ENCODE results near the gene CASP10. TPM values are rescaled to one million over a fixed set of nuclear protein-coding genes. Genes with fewer than 3 reads are reported as not detected.

Gene CASP10
- polyA plus RNA-seq, 1 of the 3 experiments (the other 2 are of a cell fraction): 0.12 TPM

DNA sequence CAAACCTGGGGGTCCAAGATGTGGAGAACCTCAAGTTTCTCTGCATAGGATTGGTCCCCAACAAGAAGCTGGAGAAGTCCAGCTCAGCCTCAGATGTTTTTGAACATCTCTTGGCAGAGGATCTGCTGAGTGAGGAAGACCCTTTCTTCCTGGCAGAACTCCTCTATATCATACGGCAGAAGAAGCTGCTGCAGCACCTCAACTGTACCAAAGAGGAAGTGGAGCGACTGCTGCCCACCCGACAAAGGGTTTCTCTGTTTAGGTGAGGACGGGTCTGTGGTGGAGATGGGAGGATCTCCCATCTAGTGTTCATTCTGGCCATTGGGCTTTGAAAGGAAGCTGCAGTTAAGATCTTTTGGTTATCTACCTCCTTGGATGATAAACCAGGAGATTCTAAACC lies 2.9 kb downstream of the CASP10 start:
- no peak overlapping the region for H3K4me2 ChIP-seq
- DNase-seq: no peak
- TF ChIP-seq, protein P1, sequence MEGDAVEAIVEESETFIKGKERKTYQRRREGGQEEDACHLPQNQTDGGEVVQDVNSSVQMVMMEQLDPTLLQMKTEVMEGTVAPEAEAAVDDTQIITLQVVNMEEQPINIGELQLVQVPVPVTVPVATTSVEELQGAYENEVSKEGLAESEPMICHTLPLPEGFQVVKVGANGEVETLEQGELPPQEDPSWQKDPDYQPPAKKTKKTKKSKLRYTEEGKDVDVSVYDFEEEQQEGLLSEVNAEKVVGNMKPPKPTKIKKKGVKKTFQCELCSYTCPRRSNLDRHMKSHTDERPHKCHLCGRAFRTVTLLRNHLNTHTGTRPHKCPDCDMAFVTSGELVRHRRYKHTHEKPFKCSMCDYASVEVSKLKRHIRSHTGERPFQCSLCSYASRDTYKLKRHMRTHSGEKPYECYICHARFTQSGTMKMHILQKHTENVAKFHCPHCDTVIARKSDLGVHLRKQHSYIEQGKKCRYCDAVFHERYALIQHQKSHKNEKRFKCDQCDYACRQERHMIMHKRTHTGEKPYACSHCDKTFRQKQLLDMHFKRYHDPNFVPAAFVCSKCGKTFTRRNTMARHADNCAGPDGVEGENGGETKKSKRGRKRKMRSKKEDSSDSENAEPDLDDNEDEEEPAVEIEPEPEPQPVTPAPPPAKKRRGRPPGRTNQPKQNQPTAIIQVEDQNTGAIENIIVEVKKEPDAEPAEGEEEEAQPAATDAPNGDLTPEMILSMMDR (IDR thresholded peaks at IDR 0.05): no peak
- TF ChIP-seq TAF1 (IDR thresholded peaks at IDR 0.05; ENCODE audit: borderline replicate concordance, low read depth, low read length): no peak
- TF ChIP-seq FOXM1 (IDR thresholded peaks at IDR 0.05; ENCODE audit: low read depth): no peak
- TF ChIP-seq EZH2phosphoT487 (IDR thresholded peaks at IDR 0.05; ENCODE audit: borderline replicate concordance, low read depth): no peak
- TF ChIP-seq, protein P2, sequence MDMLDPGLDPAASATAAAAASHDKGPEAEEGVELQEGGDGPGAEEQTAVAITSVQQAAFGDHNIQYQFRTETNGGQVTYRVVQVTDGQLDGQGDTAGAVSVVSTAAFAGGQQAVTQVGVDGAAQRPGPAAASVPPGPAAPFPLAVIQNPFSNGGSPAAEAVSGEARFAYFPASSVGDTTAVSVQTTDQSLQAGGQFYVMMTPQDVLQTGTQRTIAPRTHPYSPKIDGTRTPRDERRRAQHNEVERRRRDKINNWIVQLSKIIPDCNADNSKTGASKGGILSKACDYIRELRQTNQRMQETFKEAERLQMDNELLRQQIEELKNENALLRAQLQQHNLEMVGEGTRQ (IDR thresholded peaks at IDR 0.05; ENCODE audit: borderline replicate concordance, low read depth, low read length): no peak
- TF ChIP-seq NRF1 (IDR thresholded peaks at IDR 0.05; ENCODE audit: low read depth, low read length): no peak
- TF ChIP-seq RFX5 (IDR thresholded peaks at IDR 0.05; ENCODE audit: low read length): no peak
- TF ChIP-seq RCOR1 (IDR thresholded peaks at IDR 0.05; ENCODE audit: low read length): no peak
- no peaks in the 10 kb centered on the region for H3K36me3 ChIP-seq (replicated peaks in 1 of 2; ENCODE audit: control insufficient read depth in 1 of 2, insufficient read depth in 2 of 2, low read length in 1 of 2)
- H3F3A ChIP-seq (replicated peaks; ENCODE audit: insufficient read depth): no peaks in the 10 kb centered on the region
- no peak overlapping the region for H2AFZ ChIP-seq (ENCODE audit: low read depth)
- H3K27ac ChIP-seq (ENCODE audit: low read depth in 2 of 2, low read length in 1 of 2): no peak overlapping the region
- H3K9me3 ChIP-seq: no peaks in the 10 kb centered on the region
- ChIA-PET POLR2A (no interaction called here), CTCF (interaction anchor here (0.6 to 1.4 kb wide), 3 partner anchors 8 to 865 kb away, joined by 3 to 10 read pairs (median 3); no protein-coding TSS in a partner anchor)
- H3K4me3 ChIP-seq (ENCODE audit: low read depth in 2 of 2, low read length in 1 of 2): no peak overlapping the region
- H3K4me1 ChIP-seq (ENCODE audit: control insufficient read depth in 1 of 2, insufficient read depth in 2 of 2, low read depth in 1 of 2, low read length in 1 of 2): no peaks in the 10 kb centered on the region
- H3K27me3 ChIP-seq (ENCODE audit: insufficient read depth): no peaks in the 10 kb centered on the region
- H3K79me2 ChIP-seq (ENCODE audit: insufficient read depth): no peaks in the 10 kb centered on the region
- no peaks in the 10 kb centered on the region for H4K20me1 ChIP-seq (ENCODE audit: insufficient read depth)
- 85% methylated on average over 4 of the region's 4 CpGs for WGBS (ENCODE audit: low lambda C conversion rate)
- H3K9ac ChIP-seq: no peak overlapping the region
- H3K9me2 ChIP-seq: no peaks in the 10 kb centered on the region

- POLR2A ChIA-PET: no interaction called here
- Histone ChIP-seq H3K9me2 (no peaks in the 10 kb centered on the region), H3F3A (replicated peaks; ENCODE audit: insufficient read depth) (no peaks in the 10 kb centered on the region), H3K27me3 (ENCODE audit: insufficient read depth) (no peaks in the 10 kb centered on the region), H3K9me3 (no peaks in the 10 kb centered on the region), H3K36me3 (replicated peaks in 1 of 2; ENCODE audit: control insufficient read depth in 1 of 2, insufficient read depth in 2 of 2, low read length in 1 of 2) (no peaks in the 10 kb centered on the region), H4K20me1 (ENCODE audit: insufficient read depth) (no peaks in the 10 kb centered on the region), H2AFZ (ENCODE audit: low read depth) (no peak overlapping the region), H3K4me1 (ENCODE audit: control insufficient read depth in 1 of 2, insufficient read depth in 2 of 2, low read depth in 1 of 2, low read length in 1 of 2) (no peaks in the 10 kb centered on the region; a peak in 1 of 4 replicates), H3K4me2 (no peak overlapping the region), H3K4me3 (ENCODE audit: low read depth in 2 of 2, low read length in 1 of 2) (no peak overlapping the region), H3K79me2 (ENCODE audit: insufficient read depth) (no peaks in the 10 kb centered on the region), H3K9ac (no peak overlapping the region), H3K27ac (ENCODE audit: low read depth in 2 of 2, low read length in 1 of 2) (no peak overlapping the region)
- DNase-seq: no peak
- no peak for TF ChIP-seq CHD2 (IDR thresholded peaks at IDR 0.05; ENCODE audit: low read length, partially characterized antibody)
- TF ChIP-seq ELF1 (IDR thresholded peaks at IDR 0.05): no peak
- no peak for TF ChIP-seq RAD21 (IDR thresholded peaks at IDR 0.05; ENCODE audit: low read length)
- TF ChIP-seq RXRA (IDR thresholded peaks at IDR 0.05; ENCODE audit: borderline replicate concordance, low read depth): no peak
- no peak for TF ChIP-seq USF1 (IDR thresholded peaks at IDR 0.05; ENCODE audit: borderline replicate concordance, low read depth)
- no peak for TF ChIP-seq SMC3 (IDR thresholded peaks at IDR 0.05; ENCODE audit: low read depth, low read length)
- TF ChIP-seq EP300 (IDR thresholded peaks at IDR 0.05; ENCODE audit: borderline replicate concordance in 1 of 2, low read depth in 1 of 2, low read length in 1 of 2): no peak
- TF ChIP-seq TEAD4 (IDR thresholded peaks at IDR 0.05; ENCODE audit: borderline replicate concordance, insufficient read depth): no peak
- TF ChIP-seq RCOR1 (IDR thresholded peaks at IDR 0.05; ENCODE audit: low read length): no peak
- no peak for TF ChIP-seq SIN3A (IDR thresholded peaks at IDR 0.05; ENCODE audit: borderline replicate concordance, low read depth, low read length)
- TF ChIP-seq TCF12 (IDR thresholded peaks at IDR 0.05): no peak
- no peak for TF ChIP-seq TAF1 (IDR thresholded peaks at IDR 0.05; ENCODE audit: borderline replicate concordance, low read depth, low read length)
- TF ChIP-seq, protein P3, sequence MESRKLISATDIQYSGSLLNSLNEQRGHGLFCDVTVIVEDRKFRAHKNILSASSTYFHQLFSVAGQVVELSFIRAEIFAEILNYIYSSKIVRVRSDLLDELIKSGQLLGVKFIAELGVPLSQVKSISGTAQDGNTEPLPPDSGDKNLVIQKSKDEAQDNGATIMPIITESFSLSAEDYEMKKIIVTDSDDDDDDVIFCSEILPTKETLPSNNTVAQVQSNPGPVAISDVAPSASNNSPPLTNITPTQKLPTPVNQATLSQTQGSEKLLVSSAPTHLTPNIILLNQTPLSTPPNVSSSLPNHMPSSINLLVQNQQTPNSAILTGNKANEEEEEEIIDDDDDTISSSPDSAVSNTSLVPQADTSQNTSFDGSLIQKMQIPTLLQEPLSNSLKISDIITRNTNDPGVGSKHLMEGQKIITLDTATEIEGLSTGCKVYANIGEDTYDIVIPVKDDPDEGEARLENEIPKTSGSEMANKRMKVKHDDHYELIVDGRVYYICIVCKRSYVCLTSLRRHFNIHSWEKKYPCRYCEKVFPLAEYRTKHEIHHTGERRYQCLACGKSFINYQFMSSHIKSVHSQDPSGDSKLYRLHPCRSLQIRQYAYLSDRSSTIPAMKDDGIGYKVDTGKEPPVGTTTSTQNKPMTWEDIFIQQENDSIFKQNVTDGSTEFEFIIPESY (IDR thresholded peaks at IDR 0.05; ENCODE audit: borderline replicate concordance, low read depth): no peak
- no peak for TF ChIP-seq GABPA (IDR thresholded peaks at IDR 0.05; ENCODE audit: low read depth)
- TF ChIP-seq, protein P2 (IDR thresholded peaks at IDR 0.05; ENCODE audit: borderline replicate concordance, low read depth, low read length): no peak
- no peak for TF ChIP-seq MXI1 (IDR thresholded peaks at IDR 0.05; ENCODE audit: low read depth, low read length)
- TF ChIP-seq YY1 (IDR thresholded peaks at IDR 0.05; ENCODE audit: low read depth): no peak
- TF ChIP-seq FOXM1 (IDR thresholded peaks at IDR 0.05; ENCODE audit: low read depth): no peak
- TF ChIP-seq FOSL2 (IDR thresholded peaks at IDR 0.05; ENCODE audit: borderline replicate concordance, low read depth): no peak
- CTCF ChIA-PET: no interaction called here
- 92% methylated on average over 5 of the region's 5 CpGs for WGBS (ENCODE audit: low lambda C conversion rate)
Observed at GRCh38 chr2:201186982-201187381, 4.0 kb downstream of the CASP10 start.

All from SK-N-SH (cell line).